Suppressor macrophage treated with lipopolysaccharide for 1 hour (primary cell): ENCODE measurements around the gene DCP1A.
"Not testable (repeated sequence)": the region's sequence is repeated elsewhere in the genome, so short reads cannot be mapped to it uniquely, and the experiment has no call there.

Experiments
- DNase-seq, 3 donors: peaks; one replicate each; pipeline ENCODE4 v3.0.0-alpha.2; 2020 to 2022

Gene DCP1A

GRCh38 chr3:53347261-53348064 is at the start of gene DCP1A:
DCP1A (minus strand) TSS chr3:53347543; CDS start chr3:53347517, 26 bp downstream.
- DNase-seq: peak; percentile 97 to 98 (median 97)

- no peak for DNase-seq
Observed at GRCh38 chr3:53384465-53385423, 37.4 kb upstream of the DCP1A start.

- peak; percentile 10 to 30 (median 28) for DNase-seq
Observed at GRCh38 chr3:53382106-53382505, 34.8 kb upstream of the DCP1A start.

- no peak for DNase-seq
Observed at GRCh38 chr3:53380306-53380705, 33.0 kb upstream of the DCP1A start.

- DNase-seq: no peak
Observed at GRCh38 chr3:53379898-53380297, 32.6 kb upstream of the DCP1A start.

GRCh38 chr3:53377794-53378193 is 30.5 kb upstream of the DCP1A start:
- DNase-seq: no peak

GRCh38 chr3:53376679-53377078 is 29.3 kb upstream of the DCP1A start:
- DNase-seq: no peak

- peak; percentile 70 to 91 (median 85) for DNase-seq
Observed at GRCh38 chr3:53375019-53375418, 27.7 kb upstream of the DCP1A start.

GRCh38 chr3:53370719-53371118 is 23.4 kb upstream of the DCP1A start:
- not testable (repeated sequence) for DNase-seq

- DNase-seq: peak in 1 of 3 donors; percentile 15
Observed at GRCh38 chr3:53361852-53362251, 14.5 kb upstream of the DCP1A start.

- peak in 2 of 3 donors; percentile 20 to 35 for DNase-seq
Observed at GRCh38 chr3:53357458-53357857, 10.1 kb upstream of the DCP1A start.

GRCh38 chr3:53354945-53355498 is 7.7 kb upstream of the DCP1A start:
- peak in 1 of 3 donors; percentile 21 for DNase-seq

GRCh38 chr3:53353202-53353601 is 5.9 kb upstream of the DCP1A start:
- no peak for DNase-seq

GRCh38 chr3:53350652-53351051 is 3.3 kb upstream of the DCP1A start:
- peak; percentile 62 to 71 (median 62) for DNase-seq

GRCh38 chr3:53348118-53348517 is 775 bp upstream of the DCP1A start:
- not testable (repeated sequence) for DNase-seq

- DNase-seq: peak in 2 of 3 donors; percentile 35 to 42
Observed at GRCh38 chr3:53346922-53347260, 452 bp downstream of the DCP1A start.

GRCh38 chr3:53346514-53346913 is 829 bp downstream of the DCP1A start:
- DNase-seq: peak; percentile 29 to 47 (median 31)

- DNase-seq: no peak
Observed at GRCh38 chr3:53342353-53342752, 5.0 kb downstream of the DCP1A start.

- no peak for DNase-seq
Observed at GRCh38 chr3:53337167-53337940, 10.0 kb downstream of the DCP1A start.

- DNase-seq: no peak
Observed at GRCh38 chr3:53334742-53335141, 12.6 kb downstream of the DCP1A start.

- DNase-seq: no peak
Observed at GRCh38 chr3:53331871-53332270, 15.5 kb downstream of the DCP1A start.

GRCh38 chr3:53329897-53330296 is 17.4 kb downstream of the DCP1A start:
- no peak for DNase-seq
